IMR-90 (cell line): ENCODE measurements around the gene DVL1. TPM values are rescaled to one million over a fixed set of nuclear protein-coding genes. Genes with fewer than 3 reads are reported as not detected.

ENCODE experiments used
- ATAC-seq: fragments of 200-7000 bp; cut with Tn5 transposase; 2 replicates; pipeline ENCODE4 v1.9.1; 2020; ENCODE audit warnings: low read depth, mild to moderate bottlenecking, moderate library complexity
- BruUV-seq: library from RNA; stranded (reverse); fragments of 400-500 nt; replicated peaks from 2 replicates; lab custom pipeline; 2021; lab: Mats Ljungman, UMichigan
- CTCF ChIA-PET: fragments of 300-600 bp; formaldehyde crosslinking; extraction: SDS; loops from one replicate; lab custom pipeline; 2021; ENCODE audit warnings: antibody characterized with exemption; lab: Yijun Ruan, JAX
- POLR2A ChIA-PET: fragments of 300-600 bp; sonication (Branson Sonifier 250); formaldehyde crosslinking; loops from one replicate; lab custom pipeline; 2022; ENCODE audit warnings: antibody characterized with exemption; ENCODE audit not compliant: unreplicated experiment; lab: Charles Lee
- DNase-seq: peaks from one replicate; pipeline ENCODE4 v3.0.0; 2013
- H2AFZ ChIP-seq: replicated peaks from 2 replicates; pipeline ENCODE3; 2013; ENCODE audit warnings: low read length, mild to moderate bottlenecking; ENCODE audit not compliant: poor library complexity
- H2AK5ac ChIP-seq: 2 replicates; pipeline ENCODE4 v1.6.1; 2013; ENCODE audit warnings: low read depth, low read length, inconsistent platforms
- H2AK9ac ChIP-seq: replicated peaks from 2 replicates; pipeline ENCODE3; 2013; ENCODE audit warnings: mild to moderate bottlenecking, low read depth, low read length, moderate library complexity; ENCODE audit not compliant: poor library complexity
- H2BK120ac ChIP-seq: 2 replicates; pipeline ENCODE4 v1.6.1; 2013; ENCODE audit warnings: low read depth, low read length, inconsistent platforms
- H2BK15ac ChIP-seq: 3 replicates; pipeline ENCODE4 v1.6.1; 2013; ENCODE audit warnings: low read depth, low read length, inconsistent platforms
- H2BK20ac ChIP-seq: 2 replicates; pipeline ENCODE4 v1.6.1; 2013; ENCODE audit warnings: low read depth, mild to moderate bottlenecking, inconsistent platforms, low read length, moderate library complexity
- H2BK5ac ChIP-seq: 2 replicates; pipeline ENCODE4 v1.6.1; 2013; ENCODE audit warnings: mild to moderate bottlenecking, low read depth, low read length, inconsistent platforms; ENCODE audit not compliant: poor library complexity, severe bottlenecking
- H3K14ac ChIP-seq: replicated peaks from 2 replicates; pipeline ENCODE4 v1.6.1; 2013; ENCODE audit warnings: low read depth, low read length, inconsistent platforms
- H3K18ac ChIP-seq: 2 replicates; pipeline ENCODE4 v1.6.1; 2013; ENCODE audit warnings: low read depth, low read length, control low read depth
- H3K23ac ChIP-seq: 2 replicates; pipeline ENCODE4 v1.6.1; 2013; ENCODE audit warnings: low read depth, low read length, inconsistent platforms
- H3K27ac ChIP-seq: 2 replicates; pipeline ENCODE4 v1.5.1; 2013; ENCODE audit warnings: mild to moderate bottlenecking, control low read depth, low read length; ENCODE audit not compliant: insufficient read depth
- H3K27me3 ChIP-seq: 2 replicates; pipeline ENCODE4 v1.6.1; 2013; ENCODE audit warnings: low read length; ENCODE audit not compliant: control insufficient read depth, insufficient read depth
- H3K36me3 ChIP-seq: 2 replicates; pipeline ENCODE4 v1.6.1; 2013; ENCODE audit warnings: low read length, mixed read lengths; ENCODE audit not compliant: control insufficient read depth, insufficient read depth
- H3K4ac ChIP-seq: 2 replicates; pipeline ENCODE4 v1.6.1; 2013; ENCODE audit warnings: low read depth, low read length, inconsistent platforms
- H3K4me1 ChIP-seq: 2 replicates; pipeline ENCODE4 v1.6.1; 2013; ENCODE audit warnings: low read length, mixed read lengths; ENCODE audit not compliant: control insufficient read depth, insufficient read depth
- H3K4me2 ChIP-seq: 2 replicates; pipeline ENCODE4 v1.6.1; 2013; ENCODE audit warnings: low read depth, mild to moderate bottlenecking, control low read depth, low read length, moderate library complexity
- H3K4me3 ChIP-seq: 2 replicates; pipeline ENCODE4 v1.5.1; 2013; ENCODE audit warnings: low read depth, mild to moderate bottlenecking, control low read depth, low read length, moderate library complexity; ENCODE audit not compliant: insufficient read depth
- H3K56ac ChIP-seq: 2 replicates; pipeline ENCODE4 v1.6.1; 2013; ENCODE audit warnings: low read length, inconsistent platforms; ENCODE audit not compliant: insufficient read depth; ENCODE audit errors: extremely low read depth
- H3K79me1 ChIP-seq, 2 experiments: 2 replicates each; pipeline ENCODE4 v1.6.1; 2013; ENCODE audit warnings: low read length in 2 of 2, inconsistent platforms in 1 of 2, low read depth in 1 of 2
- H3K9ac ChIP-seq: 2 replicates; pipeline ENCODE4 v1.6.1; 2013; ENCODE audit warnings: low read depth, low read length, control low read depth
- H3K9me1 ChIP-seq: 2 replicates; pipeline ENCODE4 v1.6.1; 2013; ENCODE audit warnings: low read length, inconsistent platforms; ENCODE audit not compliant: insufficient read depth
- H3K9me3 ChIP-seq: 2 replicates; pipeline ENCODE4 v1.6.1; 2013; ENCODE audit warnings: low read length; ENCODE audit not compliant: control insufficient read depth, insufficient read depth
- H4K20me1 ChIP-seq: 2 replicates; pipeline ENCODE4 v1.6.1; 2013; ENCODE audit warnings: low read length, inconsistent platforms; ENCODE audit not compliant: insufficient read depth
- H4K5ac ChIP-seq: 2 replicates; pipeline ENCODE4 v1.6.1; 2013; ENCODE audit warnings: mild to moderate bottlenecking, low read depth, low read length, control low read depth
- H4K8ac ChIP-seq, 2 experiments: 2 replicates each; pipeline ENCODE4 v1.6.1; 2013; ENCODE audit warnings: low read depth in 2 of 2, low read length in 2 of 2, control low read depth in 1 of 2, inconsistent platforms in 1 of 2
- H4K91ac ChIP-seq: 2 replicates; pipeline ENCODE4 v1.6.1; 2013; ENCODE audit warnings: low read depth, low read length, inconsistent platforms; ENCODE audit not compliant: insufficient read depth
- CEBPB ChIP-seq: IDR thresholded peaks from 2 replicates; pipeline ENCODE4 v1.6.1; 2012; ENCODE audit warnings: low read depth, low read length, improper control_type of control experiment
- FOS ChIP-seq: fragments of 150-350 bp; IDR thresholded peaks from 2 replicates; pipeline ENCODE4 v1.6.1; 2016; ENCODE audit warnings: low read depth, low read length
- MAZ ChIP-seq: IDR thresholded peaks from 2 replicates; pipeline ENCODE4 v1.6.1; 2012; ENCODE audit warnings: low read depth, mild to moderate bottlenecking, low read length, improper control_type of control experiment, moderate library complexity, borderline replicate concordance
- MXI1 ChIP-seq: IDR thresholded peaks from 2 replicates; pipeline ENCODE4 v1.6.1; 2012; ENCODE audit warnings: low read depth, mild to moderate bottlenecking, low read length, moderate library complexity, borderline replicate concordance
- POLR2A ChIP-seq: IDR thresholded peaks from 2 replicates; pipeline ENCODE4 v1.6.1; 2012; ENCODE audit warnings: mild to moderate bottlenecking, low read depth, low read length
- WGBS, 2 experiments: methylation state at CpG; one replicate each; pipeline versions ENCODE4 v1.1.5 to v1.1.7; 2013; ENCODE audit warnings: missing lambda C conversion rate in 2 of 2; ENCODE audit not compliant: insufficient read length in 1 of 2; ENCODE audit errors: extremely low coverage in 2 of 2; 5-methylcytosine and 5-hydroxymethylcytosine counted together
- dilution Hi-C: fragments of 300-500 bp; cut with HindIII; formaldehyde crosslinking; loops from one replicate; pipeline ENCODE4 v1.14.3; 2018; ENCODE audit warnings: low sequenced_read_pairs; ENCODE audit not compliant: unreplicated experiment
- in situ Hi-C: fragments of 300-500 bp; cut with MboI; formaldehyde crosslinking; loops from 3 replicates; pipeline ENCODE4 v1.14.3; 2019; ENCODE audit warnings: low sequenced_read_pairs, inconsistent platforms, mixed read lengths
- intact Hi-C: fragments of 100-400 bp; cut with micrococcal nuclease; formaldehyde crosslinking; loops from 2 replicates; pipeline ENCODE4 v1.10.0; 2022
- polyA plus RNA-seq, 3 experiments: library from polyadenylated mRNA; depleted of rRNA; stranded (reverse); fragments of >200 nt; gene quantifications; 2 replicates each; pipeline ENCODE4 v1.2.3, GENCODE V29; 2012; ENCODE audit warnings: low replicate concordance in 1 of 3
- total RNA-seq: library from RNA; depleted of rRNA; stranded (reverse); fragments of >200 nt; gene quantifications from 2 replicates; pipeline ENCODE4 v1.2.3, GENCODE V29; 2012

DVL1 gene
- total and polyA plus RNA-seq, 2 of the 4 experiments (the other 2 are of a cell fraction), result 27.2 to 35.9 TPM

GRCh38 chr1:1325288-1326074 lies 23.7 kb downstream of the DVL1 start (continued):
- TF ChIP-seq MAZ (no peak), FOS (no peak)

- Histone ChIP-seq H2BK120ac (no peak within 1 kb of the TSS), H4K5ac (peak within 1 kb of the TSS; percentile 61), H3K4me2 (peak within 1 kb of the TSS; percentile 91), H2BK15ac (no peak within 1 kb of the TSS), H3K36me3 (peaks cover 14% of the 10 kb centered on the region), H3K4me1 (peaks cover 7% of the 10 kb centered on the region; the same call in 1 of the 2 replicates), H4K91ac (peak within 1 kb of the TSS; percentile 75), H4K8ac (peak within 1 kb of the TSS; percentile 74 to 88; a peak in 3 of 4 replicates), H3K4ac (peak within 1 kb of the TSS; percentile 72), H3K9me3 (no peaks in the 10 kb centered on the region), H3K23ac (peak within 1 kb of the TSS; percentile 51), H3K9me1 (peaks cover 4% of the 10 kb centered on the region), H3K56ac (peak within 1 kb of the TSS; percentile 1; the same call in 1 of the 2 replicates), H2AK9ac (peak within 1 kb of the TSS; percentile 99), H3K79me1 (peaks cover 3 to 58% of the 10 kb centered on the region in 2 experiments; a peak in 2 of 4 replicates), H3K18ac (no peak within 1 kb of the TSS), H2BK5ac (peak within 1 kb of the TSS; percentile 69), H3K9ac (peak within 1 kb of the TSS; percentile 90), H2AK5ac (peak within 1 kb of the TSS; percentile 85), H3K14ac (peak within 1 kb of the TSS; percentile 45), H2AFZ (peak within 1 kb of the TSS; percentile 96), H2BK20ac (no peak within 1 kb of the TSS), H3K27ac (peak within 1 kb of the TSS; percentile 76), H3K4me3 (peak within 1 kb of the TSS; percentile 99), H3K27me3 (no peaks in the 10 kb centered on the region), H4K20me1 (peaks cover 53% of the 10 kb centered on the region)
- CTCF ChIA-PET, result no interaction called here
- DNase-seq, result peak; percentile 85
- dilution Hi-C loops (no loop called here), intact Hi-C loops (no loop called here), in situ Hi-C loops (no loop called here)
- no TSS peak for BruUV-seq
- 0 out of 2 replicates have a peak, but pooled peaks have one; percentile 23 for TF ChIP-seq MAZ
- TF ChIP-seq CEBPB, result no peak
- TF ChIP-seq POLR2A, result peak; percentile 81
- peak; percentile 42; the same call in 1 of the 2 replicates for TF ChIP-seq MXI1
- POLR2A ChIA-PET, result no interaction called here
- ATAC-seq, result peak; percentile 90
- WGBS, 2 experiments, result 2% methylated on average over 38 of the region's 84 CpGs; no CpG with 5 or more reads in 1 of the 2 experiments
Measured at GRCh38 chr1:1324524-1325287, 24.5 kb downstream of the DVL1 start, which contains the start of the genes CPTP and INTS11. TSS of gene CPTP (plus strand) at chr1:1324802. CDS start at chr1:1326911, 2,109 bp downstream. TSS of gene INTS11 (minus strand) at chr1:1324660. CDS start at chr1:1324608, 52 bp downstream.
